Fibroblast of lung (primary cell): ENCODE measurements around the gene TEX38. TPM values are rescaled to one million over a fixed set of nuclear protein-coding genes. Genes with fewer than 3 reads are reported as not detected.
"Not testable (repeated sequence)": the region's sequence is repeated elsewhere in the genome, so short reads cannot be mapped to it uniquely, and the experiment has no call there.

Experiments
- DNase-seq, 2 donors: peaks; one replicate each; pipeline versions ENCODE4 v3.0.0 to v3.0.0-alpha.2; 2010; ENCODE audit warnings: low read depth in 2 of 2
- H2AFZ ChIP-seq: 2 replicates; pipeline ENCODE4 v1.5.1; 2012; ENCODE audit warnings: low read length, control low read depth, inconsistent platforms
- H3K27ac ChIP-seq: 2 replicates; pipeline ENCODE4 v1.5.1; 2011; ENCODE audit warnings: low read length, control low read depth; ENCODE audit not compliant: insufficient read depth
- H3K27me3 ChIP-seq: 2 replicates; pipeline ENCODE4 v1.5.1; 2011; ENCODE audit warnings: mild to moderate bottlenecking, low read length; ENCODE audit not compliant: control insufficient read depth, insufficient read depth
- H3K36me3 ChIP-seq: 2 replicates; pipeline ENCODE4 v1.5.1; 2011; ENCODE audit warnings: low read length; ENCODE audit not compliant: control insufficient read depth, insufficient read depth
- H3K4me1 ChIP-seq: 2 replicates; pipeline ENCODE4 v1.5.1; 2011; ENCODE audit warnings: low read length; ENCODE audit not compliant: control insufficient read depth, insufficient read depth; ENCODE audit errors: extremely low read depth
- H3K4me2 ChIP-seq: 2 replicates; pipeline ENCODE4 v1.5.1; 2011; ENCODE audit warnings: low read length, control low read depth; ENCODE audit not compliant: insufficient read depth; ENCODE audit errors: extremely low read depth
- H3K4me3 ChIP-seq, 4 experiments: fragments of 200-600 bp in 1 of 4; sonication (generic) in 1 of 4; replicated peaks in 1 of 4; 2 replicates each; pipeline ENCODE4 v1.5.1; 2011 to 2016; ENCODE audit warnings: low read length in 4 of 4, low read depth in 3 of 4, mild to moderate bottlenecking in 3 of 4, control low read depth in 2 of 4, inconsistent platforms in 1 of 4, mixed read lengths in 1 of 4; ENCODE audit not compliant: insufficient read depth in 1 of 4; ENCODE audit errors: control extremely low read depth in 1 of 4
- H3K79me2 ChIP-seq: 2 replicates; pipeline ENCODE4 v1.5.1; 2012; ENCODE audit warnings: mild to moderate bottlenecking, low read length, inconsistent platforms; ENCODE audit not compliant: control insufficient read depth, insufficient read depth
- H3K9ac ChIP-seq: 2 replicates; pipeline ENCODE4 v1.5.1; 2011; ENCODE audit warnings: mild to moderate bottlenecking, low read length, control low read depth; ENCODE audit not compliant: insufficient read depth
- H3K9me3 ChIP-seq: 2 replicates; pipeline ENCODE4 v1.5.1; 2012; ENCODE audit warnings: low read depth, low read length; ENCODE audit not compliant: control insufficient read depth, insufficient read depth
- H4K20me1 ChIP-seq: 2 replicates; pipeline ENCODE4 v1.5.1; 2011; ENCODE audit warnings: low read length; ENCODE audit not compliant: control insufficient read depth, insufficient read depth; ENCODE audit errors: extremely low read depth
- CTCF ChIP-seq, 2 donors: IDR thresholded peaks in 1 of 2; conservative IDR thresholded peaks in 1 of 2; 1 replicate in 1 of 2; 2 replicates in 1 of 2; pipeline ENCODE4 v1.5.1; 2011 to 2012; ENCODE audit warnings: low read length in 2 of 2, control low read depth in 1 of 2, inconsistent platforms in 1 of 2, low read depth in 1 of 2, mild to moderate bottlenecking in 1 of 2
- EZH2 ChIP-seq: IDR thresholded peaks from 2 replicates; pipeline ENCODE4 v1.5.1; 2012; ENCODE audit warnings: low read length, control low read depth, mild to moderate bottlenecking; ENCODE audit errors: missing control alignments
- polyA plus RNA-seq, 2 donors: library from polyadenylated mRNA; depleted of rRNA in 1 of 2; stranded (reverse) in 1 of 2; unstranded in 1 of 2; fragments of >200 nt; gene quantifications; 2 replicates each; pipeline ENCODE4 v1.2.1, GENCODE V29; 2011 to 2012; ENCODE audit warnings: missing spikeins in 1 of 2
- total RNA-seq: library from RNA; depleted of rRNA; stranded (reverse); fragments of >200 nt; gene quantifications from 2 replicates; pipeline ENCODE4 v1.2.1, GENCODE V29; 2014

The TEX38 gene
- total and polyA plus RNA-seq, 2 donors (not counting 1 experiment from before 2014, with no cell fraction given), result not detected

GRCh38 chr1:46649764-46650163, 21.9 kb upstream of the TEX38 start:
- Histone ChIP-seq H4K20me1 (no peaks in the 10 kb centered on the region), H3K36me3 (peaks cover 2% of the 10 kb centered on the region), H3K27ac (no peak overlapping the region), H3K4me2 (no peak overlapping the region), H3K79me2 (no peaks in the 10 kb centered on the region), H3K9me3 (no peaks in the 10 kb centered on the region), H3K4me3 (no peak overlapping the region), H3K4me1 (peaks cover 3% of the 10 kb centered on the region), H3K9ac (no peak overlapping the region), H3K27me3 (no peaks in the 10 kb centered on the region), H2AFZ (no peak overlapping the region)
- TF ChIP-seq CTCF (conservative IDR thresholded peaks at IDR 0.05 in 1 of 2, IDR thresholded peaks at IDR 0.05 in 1 of 2; ENCODE audit: low read depth in 1 of 2, low read length in 2 of 2) (no peak), EZH2 (no peak)
- DNase-seq, result no peak

- no peak for TF ChIP-seq CTCF (conservative IDR thresholded peaks at IDR 0.05 in 1 of 2, IDR thresholded peaks at IDR 0.05 in 1 of 2; ENCODE audit: low read depth in 1 of 2, low read length in 2 of 2)
- TF ChIP-seq EZH2, result no peak
These were observed 21.2 kb upstream of the TEX38 start for GRCh38 chr1:46650491-46650890.

GRCh38 chr1:46651152-46651551, 20.5 kb upstream of the TEX38 start:
- H3K36me3 ChIP-seq, H3K4me2 ChIP-seq, H3K79me2 ChIP-seq, H2AFZ ChIP-seq, H4K20me1 ChIP-seq, H3K9me3 ChIP-seq, H3K4me3 ChIP-seq, H3K27ac ChIP-seq, H3K9ac ChIP-seq, DNase-seq, H3K27me3 ChIP-seq, H3K4me1 ChIP-seq: not testable (repeated sequence)

More at GRCh38 chr1:46650491-46650890, 21.2 kb upstream of the TEX38 start:
- H3K4me1 ChIP-seq, result peaks cover 3% of the 10 kb centered on the region
- peaks cover 2% of the 10 kb centered on the region for H3K36me3 ChIP-seq
- H3K27me3 ChIP-seq, result no peaks in the 10 kb centered on the region
- H2AFZ ChIP-seq, result no peak overlapping the region
- H3K79me2 ChIP-seq, result no peaks in the 10 kb centered on the region
- H3K4me2 ChIP-seq, result no peak overlapping the region
- H4K20me1 ChIP-seq, result no peaks in the 10 kb centered on the region
- no peak overlapping the region for H3K9ac ChIP-seq
- no peak for DNase-seq
- no peak overlapping the region for H3K27ac ChIP-seq
- H3K4me3 ChIP-seq, result no peak overlapping the region
- H3K9me3 ChIP-seq, result no peaks in the 10 kb centered on the region
